ENCODE data around the gene PARP8. TPM values are rescaled to one million over a fixed set of nuclear protein-coding genes. Genes with fewer than 3 reads are reported as not detected.

Gene PARP8
- total RNA-seq, 4 donors from 2014 or later, result 3.6 to 26.0 (median 6.1) TPM

- Histone ChIP-seq H3K9me3 (no peaks in the 10 kb centered on the region), H3K4me3 (no peak overlapping the region), H3K36me3 (no peaks in the 10 kb centered on the region), H3K27me3 (no peaks in the 10 kb centered on the region), H3K27ac (no peak overlapping the region), H3K4me1 (no peaks in the 10 kb centered on the region)
- WGBS, 2 donors (ENCODE audit: low coverage in 1 of 2), result 91 to 96% methylated on average over 5 of the region's 5 CpGs
- in situ Hi-C loops (cut with MboI; ENCODE audit: low pct_ligation_motif_present in 1 of 4, low pct_unique_long_range_greater_than_20kb in 1 of 4, low sequenced_read_pairs in 3 of 4), result no loop called here
- TF ChIP-seq, protein P1, sequence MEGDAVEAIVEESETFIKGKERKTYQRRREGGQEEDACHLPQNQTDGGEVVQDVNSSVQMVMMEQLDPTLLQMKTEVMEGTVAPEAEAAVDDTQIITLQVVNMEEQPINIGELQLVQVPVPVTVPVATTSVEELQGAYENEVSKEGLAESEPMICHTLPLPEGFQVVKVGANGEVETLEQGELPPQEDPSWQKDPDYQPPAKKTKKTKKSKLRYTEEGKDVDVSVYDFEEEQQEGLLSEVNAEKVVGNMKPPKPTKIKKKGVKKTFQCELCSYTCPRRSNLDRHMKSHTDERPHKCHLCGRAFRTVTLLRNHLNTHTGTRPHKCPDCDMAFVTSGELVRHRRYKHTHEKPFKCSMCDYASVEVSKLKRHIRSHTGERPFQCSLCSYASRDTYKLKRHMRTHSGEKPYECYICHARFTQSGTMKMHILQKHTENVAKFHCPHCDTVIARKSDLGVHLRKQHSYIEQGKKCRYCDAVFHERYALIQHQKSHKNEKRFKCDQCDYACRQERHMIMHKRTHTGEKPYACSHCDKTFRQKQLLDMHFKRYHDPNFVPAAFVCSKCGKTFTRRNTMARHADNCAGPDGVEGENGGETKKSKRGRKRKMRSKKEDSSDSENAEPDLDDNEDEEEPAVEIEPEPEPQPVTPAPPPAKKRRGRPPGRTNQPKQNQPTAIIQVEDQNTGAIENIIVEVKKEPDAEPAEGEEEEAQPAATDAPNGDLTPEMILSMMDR (IDR thresholded peaks at IDR 0.05), result no peak
- TF ChIP-seq EP300 (IDR thresholded peaks at IDR 0.05; ENCODE audit: low read depth), result no peak
- TF ChIP-seq POLR2AphosphoS5 (IDR thresholded peaks at IDR 0.05), result no peak
- TF ChIP-seq POLR2A (IDR thresholded peaks at IDR 0.05), result no peak
- DNase-seq, result no peak
- intact Hi-C loops (cut with DNase I; ENCODE audit: low total_unique reads), result no loop called here
Observed at GRCh38 chr5:50792843-50793242, 126.4 kb downstream of the PARP8 start.

- no peaks in the 10 kb centered on the region for H3K27me3 ChIP-seq
- WGBS, 2 donors (ENCODE audit: low coverage in 1 of 2), result 20 to 65% methylated on average over 1 to 12 of the region's 12 CpGs
- no peak overlapping the region for H3K4me3 ChIP-seq
- H3K9me3 ChIP-seq, result no peaks in the 10 kb centered on the region
- DNase-seq, result peak; percentile 16
- TF ChIP-seq, protein P1 (IDR thresholded peaks at IDR 0.05), result no peak
- TF ChIP-seq EP300 (IDR thresholded peaks at IDR 0.05; ENCODE audit: low read depth) (no peak), POLR2A (IDR thresholded peaks at IDR 0.05) (no peak), POLR2AphosphoS5 (IDR thresholded peaks at IDR 0.05) (no peak)
- H3K36me3 ChIP-seq, result peaks cover 0 to 2% (median 0%) of the 10 kb centered on the region in 4 donors
- intact Hi-C loops (cut with DNase I; ENCODE audit: low total_unique reads) (no loop called here), in situ Hi-C loops (cut with MboI; ENCODE audit: low pct_ligation_motif_present in 1 of 4, low pct_unique_long_range_greater_than_20kb in 1 of 4, low sequenced_read_pairs in 3 of 4) (no loop called here)
- H3K27ac ChIP-seq, result no peak overlapping the region
- no peaks in the 10 kb centered on the region for H3K4me1 ChIP-seq
Observed at GRCh38 chr5:50794812-50795211, 128.4 kb downstream of the PARP8 start.

- 56 to 67% methylated on average over 2 of the region's 2 CpGs for WGBS, 2 donors (ENCODE audit: low coverage in 1 of 2)
- no peak overlapping the region for H3K27ac ChIP-seq
- H3K27me3 ChIP-seq, result no peaks in the 10 kb centered on the region
- no peaks in the 10 kb centered on the region for H3K4me1 ChIP-seq
- H3K9me3 ChIP-seq, result peaks cover 4 to 7% of the 10 kb centered on the region in 2 donors
- intact Hi-C loops (cut with DNase I; ENCODE audit: low total_unique reads) (no loop called here), in situ Hi-C loops (cut with MboI; ENCODE audit: low pct_ligation_motif_present in 1 of 4, low pct_unique_long_range_greater_than_20kb in 1 of 4, low sequenced_read_pairs in 3 of 4) (no loop called here)
- peaks cover 0 to 2% (median 0%) of the 10 kb centered on the region in 4 donors for H3K36me3 ChIP-seq
- DNase-seq, result no peak
- TF ChIP-seq, protein P1 (IDR thresholded peaks at IDR 0.05), result no peak
- TF ChIP-seq EP300 (IDR thresholded peaks at IDR 0.05; ENCODE audit: low read depth), result no peak
- no peak for TF ChIP-seq POLR2AphosphoS5 (IDR thresholded peaks at IDR 0.05)
- TF ChIP-seq POLR2A (IDR thresholded peaks at IDR 0.05), result no peak
- no peak overlapping the region for H3K4me3 ChIP-seq
Observed at GRCh38 chr5:50798002-50798401, 131.6 kb downstream of the PARP8 start.

- intact Hi-C loops (cut with DNase I; ENCODE audit: low total_unique reads), result no loop called here
Observed at GRCh38 chr5:50799596-50799995, 133.2 kb downstream of the PARP8 start.

More at GRCh38 chr5:50799596-50799995, 133.2 kb downstream of the PARP8 start:
- no peak overlapping the region for H3K27ac ChIP-seq
- H3K27me3 ChIP-seq, result no peaks in the 10 kb centered on the region
- no peak for DNase-seq
- TF ChIP-seq, protein P1 (IDR thresholded peaks at IDR 0.05), result no peak
- TF ChIP-seq POLR2AphosphoS5 (IDR thresholded peaks at IDR 0.05) (no peak), EP300 (IDR thresholded peaks at IDR 0.05; ENCODE audit: low read depth) (no peak), POLR2A (IDR thresholded peaks at IDR 0.05) (no peak)
- in situ Hi-C loops (cut with MboI; ENCODE audit: low pct_ligation_motif_present in 1 of 4, low pct_unique_long_range_greater_than_20kb in 1 of 4, low sequenced_read_pairs in 3 of 4), result no loop called here
- H3K4me3 ChIP-seq, result no peak overlapping the region
- peaks cover 10 to 11% of the 10 kb centered on the region in 2 donors for H3K9me3 ChIP-seq
- H3K4me1 ChIP-seq, result no peaks in the 10 kb centered on the region
- WGBS, 2 donors (ENCODE audit: low coverage in 1 of 2), result 60 to 87% methylated on average over 1 to 2 of the region's 2 CpGs
- H3K36me3 ChIP-seq, result peaks cover 0 to 2% (median 0%) of the 10 kb centered on the region in 4 donors
